Activated CD4-positive, alpha-beta T cell treated with anti-CD3 and anti-CD28 coated beads for 48 hours (primary cell): ENCODE data around the gene CACNA1G.
A peak's percentile ranks its signal among the peaks of the same experiment; 100 is the strongest.

Experiments
- DNase-seq: peaks from one replicate; pipeline ENCODE4 v3.0.0-alpha.2; 2020

CACNA1G gene

DNA sequence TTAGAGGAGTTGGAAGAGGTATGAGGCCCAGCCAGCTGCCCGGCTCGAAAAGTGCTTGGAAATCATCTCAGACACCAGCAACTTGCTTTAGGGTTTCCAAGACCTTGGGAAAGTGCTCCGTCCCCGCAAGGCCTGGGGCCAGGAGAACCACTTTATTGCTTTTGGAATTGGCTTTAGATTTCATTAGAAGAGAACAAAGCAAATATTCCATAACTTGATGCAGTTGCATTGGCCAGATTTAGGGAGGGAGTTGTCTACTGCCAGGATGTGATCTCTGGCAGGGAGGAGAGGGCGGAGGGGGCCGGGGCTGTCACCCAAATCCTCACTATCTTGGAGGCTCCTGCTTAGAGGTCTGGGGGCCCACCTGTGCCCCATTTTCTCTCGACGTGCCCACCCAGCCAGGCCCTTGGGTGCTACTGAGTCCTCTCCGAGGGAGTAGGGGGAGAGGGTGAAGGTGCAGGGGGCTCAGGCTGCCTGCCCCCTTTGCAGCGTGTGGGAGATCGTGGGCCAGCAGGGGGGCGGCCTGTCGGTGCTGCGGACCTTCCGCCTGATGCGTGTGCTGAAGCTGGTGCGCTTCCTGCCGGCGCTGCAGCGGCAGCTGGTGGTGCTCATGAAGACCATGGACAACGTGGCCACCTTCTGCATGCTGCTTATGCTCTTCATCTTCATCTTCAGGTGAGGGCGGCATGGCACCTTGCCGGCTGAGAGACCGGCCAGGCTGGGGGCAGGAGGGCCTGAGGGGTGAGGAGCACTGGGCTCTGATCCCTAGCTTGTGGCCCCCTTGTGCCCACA, 30.6 kb downstream of the CACNA1G start:
- no peak for DNase-seq

DNA sequence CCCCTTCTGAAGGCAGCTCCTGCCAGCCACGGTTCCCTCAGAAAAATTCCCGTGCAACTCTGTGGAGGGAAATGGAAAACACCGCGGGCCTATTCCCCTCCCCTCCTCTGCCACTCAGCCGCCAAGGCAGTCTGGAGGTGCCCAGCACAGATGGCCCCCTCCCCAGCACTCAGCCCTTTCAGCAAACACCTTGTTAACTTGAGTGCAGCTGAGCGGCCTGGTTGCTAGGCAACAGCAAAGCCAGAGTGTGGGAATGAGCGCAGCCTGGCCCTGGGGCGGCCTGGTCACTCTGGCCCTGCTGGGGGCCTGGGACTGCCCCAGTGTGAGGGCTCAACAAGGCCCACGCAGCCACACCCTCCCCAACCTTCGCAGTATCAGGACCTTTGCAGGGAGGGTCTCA, 32.8 kb downstream of the CACNA1G start:
- DNase-seq: no peak

DNA sequence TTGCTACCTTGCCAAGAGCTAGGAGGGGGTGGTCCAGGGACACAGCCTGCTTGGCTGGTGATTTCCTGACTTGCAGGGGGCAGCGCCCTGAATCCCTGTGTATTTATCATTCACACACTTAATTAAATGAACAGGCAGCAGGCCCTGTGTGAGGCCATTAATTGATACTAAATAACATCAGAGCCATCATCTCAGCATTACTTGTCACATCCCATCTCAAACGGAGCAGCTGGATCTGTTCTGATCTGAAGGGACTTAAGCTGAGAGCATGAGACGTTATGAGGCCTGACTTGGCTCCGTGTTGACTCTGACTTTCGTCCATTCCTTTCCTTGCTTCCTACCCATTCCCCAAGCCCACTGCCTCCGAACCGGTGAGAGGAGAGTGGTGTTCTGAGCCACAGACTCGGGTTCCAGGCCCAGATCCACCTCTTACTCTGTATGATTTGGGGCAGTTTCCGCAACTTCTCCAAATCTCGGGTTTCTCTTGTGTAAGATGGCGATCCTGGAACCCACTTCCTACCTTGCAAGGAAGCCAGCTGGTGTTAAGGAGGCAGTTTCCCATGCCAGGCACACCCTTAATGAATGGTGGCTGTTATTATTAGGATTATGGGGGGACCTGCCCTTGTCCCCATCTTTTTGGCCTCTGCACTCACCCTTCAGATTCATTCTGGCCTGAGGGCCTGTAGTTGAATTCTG, 33.8 kb downstream of the CACNA1G start:
- no peak for DNase-seq

DNA sequence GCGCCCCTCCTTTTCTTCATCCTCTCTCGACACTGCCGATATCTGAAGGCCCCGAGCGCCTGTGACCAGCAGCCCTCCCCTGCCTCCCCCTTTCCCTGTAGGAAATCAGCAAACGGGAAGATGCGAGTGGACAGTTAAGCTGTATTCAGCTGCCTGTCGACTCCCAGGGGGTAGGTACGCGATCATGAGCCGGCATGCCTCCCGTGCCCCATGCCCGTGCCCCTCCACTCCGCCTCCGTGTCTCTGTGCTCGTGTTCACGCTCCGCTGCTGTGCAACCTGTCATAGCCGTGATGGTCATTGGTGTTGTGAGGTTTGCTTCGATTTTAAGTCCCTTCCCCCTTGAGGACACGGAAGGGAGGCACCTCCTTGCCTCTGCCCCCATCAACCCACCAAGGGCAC, 34.4 kb downstream of the CACNA1G start:
- no peak for DNase-seq

DNA sequence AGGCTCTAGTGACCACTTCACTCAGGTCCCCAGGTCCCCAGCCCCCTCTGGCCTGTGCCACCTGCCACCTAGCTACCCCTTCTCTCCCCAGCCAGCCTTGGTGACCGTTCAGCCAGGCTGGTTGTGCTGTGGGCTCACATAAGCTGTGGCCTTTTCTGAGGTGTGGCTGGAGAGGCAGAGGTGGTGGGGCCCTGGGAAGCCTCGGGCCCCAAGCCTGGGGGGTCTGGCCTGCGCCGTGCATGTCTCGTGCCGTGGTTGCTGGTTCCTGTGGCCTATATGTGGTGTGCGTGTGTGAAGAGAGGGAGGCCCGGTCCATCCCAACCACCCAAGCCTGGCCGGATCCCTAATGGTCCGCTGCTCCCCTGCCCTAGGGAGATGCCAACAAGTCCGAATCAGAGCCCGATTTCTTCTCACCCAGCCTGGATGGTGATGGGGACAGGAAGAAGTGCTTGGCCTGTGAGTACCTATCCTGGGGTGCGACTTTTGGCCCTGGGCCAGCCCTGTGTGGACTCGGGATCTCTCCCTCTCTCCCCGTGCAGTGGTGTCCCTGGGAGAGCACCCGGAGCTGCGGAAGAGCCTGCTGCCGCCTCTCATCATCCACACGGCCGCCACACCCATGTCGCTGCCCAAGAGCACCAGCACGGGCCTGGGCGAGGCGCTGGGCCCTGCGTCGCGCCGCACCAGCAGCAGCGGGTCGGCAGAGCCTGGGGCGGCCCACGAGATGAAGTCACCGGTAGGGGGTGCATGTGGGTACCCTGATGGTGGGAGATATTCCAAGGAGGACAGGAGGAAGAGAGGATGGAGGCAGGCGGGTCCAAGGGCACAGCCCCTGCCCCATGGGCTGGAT, 35.9 kb downstream of the CACNA1G start:
- DNase-seq: no peak

DNA sequence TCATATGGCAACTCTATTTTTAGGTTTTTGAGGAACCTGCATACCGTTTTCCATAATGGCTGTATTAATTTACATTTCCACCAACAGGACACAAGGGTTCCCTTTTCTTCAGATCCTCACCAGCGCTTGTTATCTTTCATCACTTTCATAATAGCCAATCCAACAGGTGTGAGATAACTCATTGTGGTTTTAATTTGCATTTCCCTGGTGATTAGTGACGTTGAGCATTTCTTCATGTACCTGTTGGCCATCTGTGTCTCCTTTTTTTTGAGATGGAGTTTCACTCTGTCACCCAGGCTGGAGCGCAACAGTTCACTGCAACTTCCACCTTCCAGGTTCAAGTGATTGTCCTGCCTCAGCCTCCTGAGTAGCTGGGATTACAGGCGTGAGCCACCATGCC, 38.0 kb downstream of the CACNA1G start:
- DNase-seq: no peak

DNA sequence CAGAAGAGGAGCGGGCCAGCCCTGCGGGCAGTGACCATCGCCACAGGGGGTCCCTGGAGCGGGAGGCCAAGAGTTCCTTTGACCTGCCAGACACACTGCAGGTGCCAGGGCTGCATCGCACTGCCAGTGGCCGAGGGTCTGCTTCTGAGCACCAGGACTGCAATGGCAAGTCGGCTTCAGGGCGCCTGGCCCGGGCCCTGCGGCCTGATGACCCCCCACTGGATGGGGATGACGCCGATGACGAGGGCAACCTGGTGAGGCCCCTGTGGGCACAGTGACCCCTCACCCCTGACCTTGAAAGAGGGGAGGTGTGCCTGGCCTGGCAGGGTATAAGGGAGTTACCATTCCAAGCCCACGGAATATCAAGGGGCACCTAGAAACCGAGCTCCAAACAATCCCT, 39.1 kb downstream of the CACNA1G start:
- DNase-seq: no peak

DNA sequence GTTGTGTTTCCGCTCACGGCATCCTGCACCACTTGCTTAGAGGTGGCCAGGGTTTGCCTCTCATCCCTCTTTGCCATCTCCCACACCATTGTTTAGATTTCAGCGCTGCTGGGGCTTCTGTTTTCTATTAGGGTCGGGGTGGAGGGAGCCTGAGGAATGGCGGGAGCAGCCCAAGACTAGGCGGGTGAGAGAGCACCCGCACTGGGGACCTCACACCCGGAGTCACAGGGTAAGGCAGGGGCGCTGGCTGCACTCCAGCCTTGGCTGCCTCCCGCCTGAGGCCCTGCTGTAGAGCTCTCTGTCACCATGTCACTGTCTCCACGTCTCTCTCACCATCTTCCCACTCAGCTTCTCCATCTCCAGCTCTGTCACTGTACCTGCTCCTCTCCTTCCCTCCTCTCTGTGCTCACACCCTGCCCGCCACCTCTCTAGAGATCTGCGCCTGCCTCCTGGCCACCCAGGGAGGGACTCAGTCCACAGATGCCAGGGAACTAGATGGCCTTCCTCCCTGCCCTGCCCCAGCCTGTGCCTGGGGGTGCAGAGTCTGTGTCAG, 41.4 kb downstream of the CACNA1G start:
- DNase-seq: no peak

DNA sequence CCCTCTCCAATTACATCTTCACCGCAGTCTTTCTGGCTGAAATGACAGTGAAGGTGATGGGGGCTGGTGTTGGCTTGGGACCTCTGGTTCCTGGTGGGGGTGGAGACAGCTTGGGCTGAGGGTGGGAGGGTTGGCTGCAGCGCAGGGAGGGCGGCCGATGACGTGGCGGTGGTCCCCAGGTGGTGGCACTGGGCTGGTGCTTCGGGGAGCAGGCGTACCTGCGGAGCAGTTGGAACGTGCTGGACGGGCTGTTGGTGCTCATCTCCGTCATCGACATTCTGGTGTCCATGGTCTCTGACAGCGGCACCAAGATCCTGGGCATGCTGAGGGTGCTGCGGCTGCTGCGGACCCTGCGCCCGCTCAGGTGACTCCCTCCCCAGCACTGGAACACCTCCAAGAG, 42.3 kb downstream of the CACNA1G start:
- DNase-seq: no peak

DNA sequence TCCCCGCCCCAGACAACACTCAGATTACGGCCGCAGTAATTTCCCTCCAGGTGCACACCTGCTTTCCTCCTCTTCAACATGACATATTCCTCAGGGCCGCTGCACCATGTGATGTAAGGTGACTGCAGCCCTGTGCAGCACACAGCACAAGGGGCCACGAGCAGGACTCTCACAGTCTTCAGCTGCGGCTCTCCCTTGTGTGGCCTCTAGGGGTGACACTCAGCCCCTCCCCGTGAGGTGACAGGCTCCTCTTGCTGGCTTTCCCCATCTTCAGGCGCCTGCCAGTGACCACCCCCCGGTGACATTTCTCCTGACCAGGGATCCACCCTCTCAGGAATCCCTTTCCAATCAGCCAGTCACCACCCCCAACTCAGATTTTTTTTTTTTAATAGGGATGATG, 42.8 kb downstream of the CACNA1G start:
- peak; percentile 31 for DNase-seq

DNA sequence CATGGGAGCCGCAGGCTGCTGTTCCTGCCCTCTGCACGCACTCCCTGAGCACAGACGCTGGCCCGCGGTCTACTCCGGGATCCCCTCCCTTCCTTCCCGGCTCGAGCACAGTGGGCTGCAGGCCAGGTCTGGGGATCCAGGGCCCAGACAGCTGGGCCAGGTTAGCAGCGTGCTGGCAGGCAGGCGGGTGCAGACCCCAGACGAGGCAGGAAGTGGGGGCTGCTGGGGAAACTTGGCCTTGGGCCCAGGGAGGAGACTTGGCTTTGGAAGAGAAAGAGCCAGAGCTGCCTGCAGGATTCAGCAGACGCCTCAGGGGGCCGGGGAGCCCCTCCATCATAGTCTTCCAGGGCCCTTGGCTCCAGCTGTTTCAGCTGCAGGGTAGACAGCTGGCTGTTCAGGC, 44.0 kb downstream of the CACNA1G start:
- DNase-seq: no peak

DNA sequence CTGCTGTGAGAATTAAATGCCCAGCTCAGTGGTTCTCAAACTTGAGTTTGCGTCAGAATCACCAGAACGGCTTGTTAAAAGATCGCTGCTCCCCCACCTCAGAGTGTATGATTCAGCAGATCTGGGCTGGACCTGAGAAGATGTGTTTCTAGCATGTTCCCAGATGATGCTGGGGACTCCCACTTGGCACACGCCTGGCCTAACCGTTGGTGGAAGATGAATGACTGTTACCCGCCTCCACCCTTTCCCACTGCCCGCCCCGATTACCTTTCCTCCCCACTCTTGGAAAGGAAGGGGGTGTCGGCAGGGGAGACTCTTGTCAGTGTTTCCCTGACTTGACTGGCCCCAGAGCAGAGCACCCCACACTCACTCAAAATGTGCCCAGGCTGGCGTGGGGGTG, 44.9 kb downstream of the CACNA1G start:
- no peak for DNase-seq

DNA sequence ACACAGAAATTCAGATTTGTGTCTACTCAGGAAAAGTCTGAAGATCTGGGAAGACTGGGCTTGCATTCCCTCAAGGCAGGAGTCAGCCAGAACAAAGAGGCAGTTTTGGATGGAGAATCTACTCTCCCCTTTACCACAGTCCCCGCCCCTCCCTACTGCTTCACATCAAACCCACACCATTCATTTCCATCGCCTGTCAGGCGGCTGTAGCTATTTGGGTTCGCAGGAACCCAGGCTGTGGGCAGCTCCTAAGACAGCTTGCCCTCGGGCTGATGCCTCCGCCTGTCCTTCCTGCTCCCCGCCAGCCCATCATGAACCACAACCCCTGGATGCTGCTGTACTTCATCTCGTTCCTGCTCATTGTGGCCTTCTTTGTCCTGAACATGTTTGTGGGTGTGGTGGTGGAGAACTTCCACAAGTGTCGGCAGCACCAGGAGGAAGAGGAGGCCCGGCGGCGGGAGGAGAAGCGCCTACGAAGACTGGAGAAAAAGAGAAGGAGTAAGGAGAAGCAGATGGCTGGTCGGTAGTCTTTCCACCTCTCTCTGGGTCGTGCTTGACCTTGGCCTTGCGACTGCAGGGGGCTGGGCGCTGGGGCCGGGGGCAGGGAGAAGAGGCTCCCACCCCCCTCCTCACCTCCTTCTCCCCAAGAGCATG, 47.1 kb downstream of the CACNA1G start:
- DNase-seq: no peak

DNA sequence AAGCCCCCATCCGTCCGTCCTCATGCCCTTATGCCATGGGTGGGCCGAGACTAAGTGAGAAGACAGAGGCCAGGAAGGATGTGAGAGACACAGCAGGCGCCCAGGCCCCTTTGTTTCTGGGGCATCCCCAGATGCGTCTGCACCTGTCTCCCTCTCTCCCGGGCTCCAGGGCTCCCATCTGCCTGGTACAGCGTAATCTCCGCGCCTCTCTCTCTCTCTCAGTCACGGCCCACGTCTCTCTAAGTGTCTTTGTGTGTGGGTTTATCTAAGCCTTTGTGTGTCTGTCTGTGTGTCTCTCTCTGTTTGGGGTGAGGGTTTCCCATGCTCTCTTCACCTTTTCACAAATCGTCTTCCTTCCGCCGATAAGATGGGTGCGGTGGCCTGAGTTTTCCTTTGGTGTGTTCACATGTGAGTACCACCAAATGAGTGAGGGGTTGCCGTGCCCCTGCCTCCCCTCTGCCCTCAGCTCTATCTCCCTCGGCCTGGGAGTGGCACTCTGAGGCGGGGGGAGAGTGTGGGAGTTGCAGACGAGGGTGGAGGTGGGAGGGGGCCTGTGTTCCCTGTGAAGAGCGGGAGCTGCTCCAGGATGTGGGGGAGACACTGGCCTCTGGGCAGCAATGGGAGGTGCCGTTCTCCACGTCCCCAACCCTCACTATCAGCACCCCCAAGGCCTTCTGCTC, 48.3 kb downstream of the CACNA1G start:
- DNase-seq: no peak

DNA sequence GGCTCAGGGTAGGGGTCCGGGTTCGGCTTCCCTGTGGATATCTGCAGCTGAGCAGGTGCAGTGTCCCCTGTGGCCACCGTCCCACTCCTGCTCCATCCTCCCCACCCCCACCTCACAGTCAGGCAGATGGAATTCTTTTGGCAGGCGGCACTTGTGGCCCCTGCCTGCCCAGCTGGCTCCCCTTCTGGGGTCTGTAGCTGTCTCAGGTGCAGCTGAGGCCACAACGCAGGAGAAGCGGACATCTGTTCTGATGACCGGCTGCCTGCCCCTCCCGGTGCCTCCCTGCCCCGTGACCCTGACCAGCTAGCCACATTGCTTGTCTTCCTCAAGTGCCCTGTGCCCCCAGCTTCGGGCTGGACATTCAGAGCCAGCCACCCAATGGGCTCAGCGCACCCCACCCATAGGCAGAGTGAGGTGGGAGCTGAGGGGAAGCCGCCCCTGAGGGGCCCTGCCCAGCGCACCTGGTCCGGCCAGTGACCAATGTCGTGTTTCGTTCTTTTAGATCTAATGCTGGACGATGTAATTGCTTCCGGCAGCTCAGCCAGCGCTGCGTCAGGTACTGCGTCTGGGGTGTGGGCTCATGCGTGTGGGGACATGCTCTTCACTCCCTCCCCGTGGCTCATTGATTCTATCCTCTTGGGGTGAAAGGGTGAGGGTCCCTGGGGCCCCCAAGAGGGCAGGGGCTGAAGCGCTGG, 49.0 kb downstream of the CACNA1G start:
- no peak for DNase-seq

DNA sequence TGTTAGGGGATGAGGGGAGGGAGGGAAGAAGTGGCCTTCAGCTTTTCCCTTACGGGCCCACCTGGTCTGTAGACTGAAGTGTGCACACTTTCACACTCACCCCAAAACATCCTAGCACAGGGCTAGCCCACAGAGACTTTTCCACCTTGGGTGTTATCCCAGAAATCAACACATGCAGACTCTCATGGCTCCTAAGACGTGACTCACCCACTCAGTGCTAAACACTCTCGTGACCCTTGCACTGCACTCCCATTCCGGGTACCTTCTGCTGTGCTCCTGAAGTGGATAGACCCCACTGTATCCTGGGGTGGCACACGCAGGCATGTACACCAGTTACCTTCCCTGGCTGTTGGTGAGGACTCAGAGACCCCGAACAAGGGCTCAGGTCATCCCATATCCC, 51.1 kb downstream of the CACNA1G start:
- no peak for DNase-seq

DNA sequence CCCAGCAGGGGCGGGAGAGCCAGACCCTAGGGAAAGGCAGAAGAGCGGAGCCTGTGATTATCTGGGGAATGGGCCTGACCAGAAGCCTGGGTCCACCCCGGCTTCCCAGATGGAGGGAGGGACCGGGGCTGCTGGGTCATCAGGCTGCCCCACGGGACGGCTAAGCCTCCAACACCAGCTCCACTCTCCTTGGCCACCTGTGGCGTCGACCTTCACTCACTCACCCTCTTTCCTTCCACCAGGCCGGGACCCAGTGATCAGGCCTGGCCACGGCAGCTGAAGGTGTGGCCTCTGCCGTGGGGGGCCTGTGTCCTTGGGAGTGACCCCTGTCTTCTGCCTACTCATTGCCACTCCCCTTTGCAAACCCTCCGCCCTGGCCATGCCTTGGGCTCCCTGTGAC, 51.8 kb downstream of the CACNA1G start:
- DNase-seq: no peak

DNA sequence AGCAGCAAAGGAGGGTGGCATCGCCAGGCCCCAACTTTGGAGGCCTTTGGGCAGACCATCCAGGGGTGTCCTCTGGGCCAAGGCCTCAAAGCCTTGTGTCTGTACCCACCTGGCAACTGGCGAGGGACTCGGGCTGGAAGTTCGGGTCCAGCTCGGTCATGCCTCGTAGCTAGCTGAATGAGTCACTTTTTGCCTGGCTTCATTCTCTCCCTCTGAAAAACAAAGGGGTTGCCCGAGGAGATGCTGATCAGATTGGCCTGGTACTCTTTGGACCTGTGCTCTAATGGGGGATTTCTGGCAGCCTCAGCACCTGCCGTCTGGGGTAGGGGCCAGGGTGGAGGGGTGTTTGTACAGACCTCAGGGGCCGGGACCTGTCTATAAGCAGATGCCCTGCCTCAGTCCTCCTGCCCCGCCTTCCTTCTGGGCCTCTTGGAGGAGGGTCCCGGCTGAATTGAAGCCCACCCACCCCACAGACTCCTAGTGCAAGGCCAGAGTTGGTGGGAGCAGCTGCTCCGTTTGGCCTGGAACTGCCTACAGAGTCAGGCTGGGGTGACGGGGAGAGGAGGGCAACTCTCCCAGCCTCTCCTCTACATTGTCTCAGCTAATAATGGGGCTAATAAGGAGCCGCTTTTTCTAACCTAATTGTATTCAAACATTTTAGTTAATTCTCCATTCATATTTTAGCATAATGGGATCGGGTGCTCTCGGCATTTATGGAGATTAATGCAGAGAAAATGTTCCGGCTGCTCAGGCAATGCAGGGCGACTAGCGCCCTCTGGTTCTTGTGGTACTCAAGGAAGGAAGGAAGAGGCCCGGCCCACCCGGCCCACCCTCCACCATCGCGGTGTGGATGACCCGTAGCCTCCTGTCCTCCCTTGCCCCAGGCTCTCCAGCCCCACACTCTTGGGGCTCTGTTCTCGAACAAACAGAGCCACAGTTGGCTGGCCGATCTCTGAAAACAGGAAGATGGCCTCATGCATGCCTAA, 52.8 kb downstream of the CACNA1G start:
- DNase-seq: no peak

DNA sequence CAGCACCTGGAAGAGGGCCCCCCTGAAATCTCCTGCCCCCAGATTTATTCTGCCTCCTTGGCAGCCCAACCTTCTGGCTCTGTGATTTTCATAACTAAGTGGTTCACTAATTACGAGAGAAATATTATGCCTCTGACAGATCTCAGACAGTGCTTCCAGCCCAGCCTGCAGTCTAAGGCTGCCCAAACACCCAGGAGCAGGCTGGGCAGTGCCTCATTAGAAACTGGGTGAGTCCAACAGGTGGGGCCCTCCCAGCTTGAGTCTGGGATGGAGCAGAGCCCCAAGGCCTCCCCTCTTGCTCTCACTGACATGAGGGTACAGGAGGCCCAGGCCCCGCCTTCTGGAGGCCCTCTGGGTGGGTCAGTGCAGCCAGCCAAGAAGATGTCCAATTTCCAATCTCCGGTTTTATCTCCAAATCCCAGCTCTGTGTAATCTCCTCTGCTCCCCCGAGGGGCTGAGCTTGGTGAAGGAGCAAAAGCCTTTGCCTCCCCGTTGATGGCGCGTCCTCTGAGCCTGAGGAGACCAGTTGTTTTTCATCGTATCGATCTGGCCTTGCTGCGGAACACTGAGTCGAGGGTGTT, 54.0 kb downstream of the CACNA1G start:
- DNase-seq: no peak

DNA sequence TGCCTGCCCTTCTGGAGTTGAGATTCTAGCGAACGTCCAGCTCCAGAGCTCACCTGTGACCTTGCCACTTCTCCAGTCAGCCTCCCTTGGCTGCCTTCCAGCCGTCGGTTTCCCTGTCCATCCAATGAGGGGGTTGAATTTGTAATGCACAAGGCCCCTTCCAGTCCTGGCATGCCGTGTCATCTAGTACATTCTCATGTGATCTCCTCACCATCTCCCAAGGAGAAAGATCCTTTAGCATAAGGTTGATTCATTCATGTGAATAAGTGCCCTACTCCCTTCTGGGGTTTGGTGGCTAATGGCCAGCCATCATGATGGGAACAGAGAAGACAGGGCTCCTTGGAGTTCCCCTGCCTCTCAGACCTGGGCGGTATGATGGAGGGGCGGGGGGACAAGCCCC, 55.3 kb downstream of the CACNA1G start:
- no peak for DNase-seq
